ENCODE data around the gene CDH3.

DNA sequence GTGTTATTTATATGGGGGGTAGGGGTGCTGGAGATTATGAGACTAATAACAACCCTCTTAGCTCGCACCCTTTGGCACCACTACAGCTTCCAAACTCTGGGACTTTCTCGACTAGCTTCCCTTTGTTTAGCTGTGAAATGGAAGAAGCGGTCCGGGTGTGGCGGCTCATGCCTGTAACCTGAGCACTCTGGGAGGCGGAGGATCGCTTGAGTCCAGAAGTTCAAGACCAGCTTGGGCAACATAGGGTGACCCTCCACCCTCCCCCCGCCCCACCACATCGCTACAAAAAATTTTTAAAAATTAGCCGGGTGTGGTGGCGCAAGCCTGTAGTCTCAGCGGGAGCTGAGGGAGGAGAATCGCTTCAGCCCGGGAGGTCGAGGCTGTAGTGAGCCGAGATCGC, 814 bp upstream of the CDH3 start:
- TF ChIP-seq, protein P1, sequence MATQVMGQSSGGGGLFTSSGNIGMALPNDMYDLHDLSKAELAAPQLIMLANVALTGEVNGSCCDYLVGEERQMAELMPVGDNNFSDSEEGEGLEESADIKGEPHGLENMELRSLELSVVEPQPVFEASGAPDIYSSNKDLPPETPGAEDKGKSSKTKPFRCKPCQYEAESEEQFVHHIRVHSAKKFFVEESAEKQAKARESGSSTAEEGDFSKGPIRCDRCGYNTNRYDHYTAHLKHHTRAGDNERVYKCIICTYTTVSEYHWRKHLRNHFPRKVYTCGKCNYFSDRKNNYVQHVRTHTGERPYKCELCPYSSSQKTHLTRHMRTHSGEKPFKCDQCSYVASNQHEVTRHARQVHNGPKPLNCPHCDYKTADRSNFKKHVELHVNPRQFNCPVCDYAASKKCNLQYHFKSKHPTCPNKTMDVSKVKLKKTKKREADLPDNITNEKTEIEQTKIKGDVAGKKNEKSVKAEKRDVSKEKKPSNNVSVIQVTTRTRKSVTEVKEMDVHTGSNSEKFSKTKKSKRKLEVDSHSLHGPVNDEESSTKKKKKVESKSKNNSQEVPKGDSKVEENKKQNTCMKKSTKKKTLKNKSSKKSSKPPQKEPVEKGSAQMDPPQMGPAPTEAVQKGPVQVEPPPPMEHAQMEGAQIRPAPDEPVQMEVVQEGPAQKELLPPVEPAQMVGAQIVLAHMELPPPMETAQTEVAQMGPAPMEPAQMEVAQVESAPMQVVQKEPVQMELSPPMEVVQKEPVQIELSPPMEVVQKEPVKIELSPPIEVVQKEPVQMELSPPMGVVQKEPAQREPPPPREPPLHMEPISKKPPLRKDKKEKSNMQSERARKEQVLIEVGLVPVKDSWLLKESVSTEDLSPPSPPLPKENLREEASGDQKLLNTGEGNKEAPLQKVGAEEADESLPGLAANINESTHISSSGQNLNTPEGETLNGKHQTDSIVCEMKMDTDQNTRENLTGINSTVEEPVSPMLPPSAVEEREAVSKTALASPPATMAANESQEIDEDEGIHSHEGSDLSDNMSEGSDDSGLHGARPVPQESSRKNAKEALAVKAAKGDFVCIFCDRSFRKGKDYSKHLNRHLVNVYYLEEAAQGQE (IDR thresholded peaks at IDR 0.05; ENCODE audit: low read depth): no peak
- TF ChIP-seq YY1 (IDR thresholded peaks at IDR 0.05; ENCODE audit: low read depth) (no peak), TAF1 (IDR thresholded peaks at IDR 0.05; ENCODE audit: low read depth) (no peak), EP300 (IDR thresholded peaks at IDR 0.05; ENCODE audit: borderline replicate concordance) (no peak), RAD21 (IDR thresholded peaks at IDR 0.05; ENCODE audit: low read depth) (no peak), FOXM1 (IDR thresholded peaks at IDR 0.05; ENCODE audit: borderline replicate concordance, low read depth) (no peak), TCF12 (IDR thresholded peaks at IDR 0.05; ENCODE audit: low read depth) (no peak), ZBTB7A (IDR thresholded peaks at IDR 0.05; ENCODE audit: low read depth) (no peak)
- TF ChIP-seq, protein P2, sequence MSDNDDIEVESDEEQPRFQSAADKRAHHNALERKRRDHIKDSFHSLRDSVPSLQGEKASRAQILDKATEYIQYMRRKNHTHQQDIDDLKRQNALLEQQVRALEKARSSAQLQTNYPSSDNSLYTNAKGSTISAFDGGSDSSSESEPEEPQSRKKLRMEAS (IDR thresholded peaks at IDR 0.05): no peak

All from Ishikawa (cell line).